ENCODE results near the gene TRPV4. TPM values are rescaled to one million over a fixed set of nuclear protein-coding genes. Genes with fewer than 3 reads are reported as not detected.
"Not testable (repeated sequence)": the region's sequence is repeated elsewhere in the genome, so short reads cannot be mapped to it uniquely, and the experiment has no call there.

Gene TRPV4
- total and polyA plus RNA-seq, 2 donors from 2014 or later = 6.0 to 24.5 TPM

DNA sequence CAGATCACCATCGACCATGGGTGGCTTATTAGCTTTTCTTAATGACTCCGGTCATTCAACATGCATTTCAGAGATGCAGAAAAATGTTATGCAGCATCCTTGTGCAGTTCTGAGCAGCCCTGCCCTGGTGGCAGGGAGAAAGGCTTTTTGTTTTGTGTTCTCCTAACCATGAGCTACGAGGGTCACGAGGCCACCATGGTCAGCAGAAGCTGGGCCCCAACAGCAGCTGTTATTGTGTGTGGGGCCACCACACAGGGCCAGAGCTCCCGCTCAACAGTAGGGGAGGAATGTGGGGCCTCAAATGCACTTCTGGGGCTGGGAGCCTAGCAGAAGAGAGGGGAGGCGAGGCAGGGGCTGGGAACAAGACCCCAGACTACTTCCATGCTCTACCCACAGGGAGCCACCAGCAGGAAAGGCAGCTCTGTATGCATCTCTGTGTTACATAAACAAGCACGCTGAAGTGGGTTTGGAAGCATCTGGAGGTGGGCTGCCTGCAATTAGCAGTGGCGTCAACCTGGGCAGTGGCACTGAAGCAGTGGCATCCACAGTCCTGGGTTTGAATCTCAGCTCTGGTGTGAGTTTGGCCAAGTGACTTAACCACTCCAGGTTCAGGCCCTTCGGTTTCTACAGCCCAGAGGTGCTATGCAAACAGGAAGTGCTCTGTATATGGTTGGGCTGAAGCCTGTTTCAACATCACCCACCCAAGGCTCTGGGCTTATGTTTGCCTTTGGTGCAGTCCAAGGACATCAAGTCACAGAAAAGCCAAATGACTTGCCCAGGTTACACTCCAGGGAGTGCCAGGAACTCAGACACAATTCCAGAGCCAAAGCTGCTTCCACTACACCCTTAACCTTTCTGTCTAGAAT lies 30.9 kb upstream of the TRPV4 start:
- intact Hi-C loops (cut with DNase I) = no loop called here
- no peaks in the 10 kb centered on the region for H3K9me3 ChIP-seq (ENCODE audit: control insufficient read depth in 2 of 3, insufficient read depth in 1 of 3, low read length in 3 of 3)
- TF ChIP-seq, protein P1, sequence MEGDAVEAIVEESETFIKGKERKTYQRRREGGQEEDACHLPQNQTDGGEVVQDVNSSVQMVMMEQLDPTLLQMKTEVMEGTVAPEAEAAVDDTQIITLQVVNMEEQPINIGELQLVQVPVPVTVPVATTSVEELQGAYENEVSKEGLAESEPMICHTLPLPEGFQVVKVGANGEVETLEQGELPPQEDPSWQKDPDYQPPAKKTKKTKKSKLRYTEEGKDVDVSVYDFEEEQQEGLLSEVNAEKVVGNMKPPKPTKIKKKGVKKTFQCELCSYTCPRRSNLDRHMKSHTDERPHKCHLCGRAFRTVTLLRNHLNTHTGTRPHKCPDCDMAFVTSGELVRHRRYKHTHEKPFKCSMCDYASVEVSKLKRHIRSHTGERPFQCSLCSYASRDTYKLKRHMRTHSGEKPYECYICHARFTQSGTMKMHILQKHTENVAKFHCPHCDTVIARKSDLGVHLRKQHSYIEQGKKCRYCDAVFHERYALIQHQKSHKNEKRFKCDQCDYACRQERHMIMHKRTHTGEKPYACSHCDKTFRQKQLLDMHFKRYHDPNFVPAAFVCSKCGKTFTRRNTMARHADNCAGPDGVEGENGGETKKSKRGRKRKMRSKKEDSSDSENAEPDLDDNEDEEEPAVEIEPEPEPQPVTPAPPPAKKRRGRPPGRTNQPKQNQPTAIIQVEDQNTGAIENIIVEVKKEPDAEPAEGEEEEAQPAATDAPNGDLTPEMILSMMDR (IDR thresholded peaks at IDR 0.05; ENCODE audit: borderline replicate concordance, extremely low read depth, insufficient read depth) = no peak
- H3K4me1 ChIP-seq (ENCODE audit: control insufficient read depth in 2 of 3, insufficient read depth in 2 of 3, low read depth in 1 of 3, low read length in 3 of 3) = peaks cover 0 to 29% (median 27%) of the 10 kb centered on the region in 3 donors
- no peaks in the 10 kb centered on the region for H3K36me3 ChIP-seq (ENCODE audit: control insufficient read depth in 2 of 3, insufficient read depth in 3 of 3, low read length in 3 of 3)
- no peaks in the 10 kb centered on the region for H3K27me3 ChIP-seq (ENCODE audit: control insufficient read depth, insufficient read depth, low read length)
- H3K4me3 ChIP-seq (ENCODE audit: low read length in 3 of 3) = no peak overlapping the region
- H3K27ac ChIP-seq (ENCODE audit: low read depth in 2 of 2, low read length in 2 of 2) = peak overlapping the region; percentile 59 to 90
- DNase-seq (peak in 3 of 5 donors; percentile 24 to 59 (median 43)), FAIRE-seq (no peak)
- peak overlapping the region in 1 of 3 donors; percentile 28 for H3K9ac ChIP-seq (ENCODE audit: low read length in 3 of 3)

DNA sequence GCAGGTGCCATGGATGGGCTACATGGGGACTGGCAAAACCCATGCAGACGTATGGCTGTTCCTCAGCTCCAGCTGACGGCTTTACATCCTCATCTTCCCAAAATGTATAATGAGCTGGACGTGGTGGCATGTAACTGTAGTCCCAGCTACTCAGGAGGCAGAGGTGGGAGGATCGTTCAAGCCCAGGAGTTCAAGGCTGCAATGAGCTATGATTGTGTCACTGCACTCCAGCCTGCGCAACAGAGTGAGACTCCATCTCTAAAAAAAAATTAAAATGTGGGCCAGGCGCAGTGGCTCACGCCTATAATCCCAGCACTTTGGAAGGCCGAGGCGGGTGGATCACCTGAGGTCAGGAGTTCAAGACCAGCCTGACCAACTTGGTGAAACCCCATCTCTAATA lies 29.3 kb upstream of the TRPV4 start:
- Histone ChIP-seq H3K27ac (ENCODE audit: low read depth in 2 of 2, low read length in 2 of 2) (peak overlapping the region; percentile 59 to 83), H3K9ac (ENCODE audit: low read length in 3 of 3) (peak overlapping the region in 1 of 3 donors; percentile 61), H3K4me1 (ENCODE audit: control insufficient read depth in 2 of 3, insufficient read depth in 2 of 3, low read depth in 1 of 3, low read length in 3 of 3) (peaks cover 0 to 29% (median 27%) of the 10 kb centered on the region in 3 donors)
- H3K27me3 ChIP-seq (ENCODE audit: control insufficient read depth, insufficient read depth, low read length); H3K4me3 ChIP-seq (ENCODE audit: low read length in 3 of 3); H3K9me3 ChIP-seq (ENCODE audit: control insufficient read depth in 2 of 3, insufficient read depth in 1 of 3, low read length in 3 of 3); FAIRE-seq; DNase-seq; H3K36me3 ChIP-seq (ENCODE audit: control insufficient read depth in 2 of 3, insufficient read depth in 3 of 3, low read length in 3 of 3); intact Hi-C loops (cut with DNase I): not testable (repeated sequence)

DNA sequence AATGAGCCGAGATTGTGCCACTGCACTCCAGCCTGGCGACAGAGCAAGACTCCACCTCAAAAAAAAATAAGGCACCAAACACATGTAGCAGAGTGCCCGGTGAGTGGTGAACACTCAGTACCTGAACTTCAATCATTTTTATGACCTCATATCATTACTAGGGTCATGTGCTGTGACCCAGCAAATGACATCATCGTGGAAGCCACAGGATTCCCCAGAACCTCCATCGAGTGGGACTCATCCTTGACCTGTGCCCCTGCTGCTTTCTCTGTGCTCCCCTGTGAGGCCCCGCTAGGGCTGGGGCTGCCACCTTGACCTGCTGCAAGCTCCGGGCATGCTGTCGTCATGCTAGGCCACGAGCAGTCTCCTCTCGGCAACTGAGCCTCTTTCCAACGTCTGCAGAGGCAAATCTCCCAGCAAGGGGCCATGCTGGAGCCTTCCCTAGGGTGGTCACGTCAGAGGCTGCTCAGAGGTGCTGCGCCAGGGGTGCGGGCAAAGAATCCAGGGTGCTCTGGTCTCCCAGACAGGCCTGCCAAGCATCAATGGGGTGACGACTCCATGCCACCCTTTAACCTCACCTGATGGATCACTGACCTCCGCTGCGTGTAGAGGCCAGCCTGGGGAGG lies 28.6 kb upstream of the TRPV4 start:
- Histone ChIP-seq H3K36me3 (ENCODE audit: control insufficient read depth in 2 of 3, insufficient read depth in 3 of 3, low read length in 3 of 3) (peaks cover 3 to 9% (median 7%) of the 10 kb centered on the region in 3 donors), H3K9me3 (ENCODE audit: control insufficient read depth in 2 of 3, insufficient read depth in 1 of 3, low read length in 3 of 3) (no peaks in the 10 kb centered on the region), H3K9ac (ENCODE audit: low read length in 3 of 3) (peak overlapping the region in 1 of 3 donors; percentile 61), H3K27ac (ENCODE audit: low read depth in 2 of 2, low read length in 2 of 2) (peak overlapping the region; percentile 59 to 83), H3K4me1 (ENCODE audit: control insufficient read depth in 2 of 3, insufficient read depth in 2 of 3, low read depth in 1 of 3, low read length in 3 of 3) (peaks cover 0 to 29% (median 27%) of the 10 kb centered on the region in 3 donors), H3K27me3 (ENCODE audit: control insufficient read depth, insufficient read depth, low read length) (no peaks in the 10 kb centered on the region), H3K4me3 (ENCODE audit: low read length in 3 of 3) (no peak overlapping the region)
- intact Hi-C loops (cut with DNase I) = no loop called here
- TF ChIP-seq, protein P1 (IDR thresholded peaks at IDR 0.05; ENCODE audit: borderline replicate concordance, extremely low read depth, insufficient read depth) = no peak
- DNase-seq = peak in 4 of 5 donors; percentile 43 to 64 (median 49)
- no peak for FAIRE-seq

DNA sequence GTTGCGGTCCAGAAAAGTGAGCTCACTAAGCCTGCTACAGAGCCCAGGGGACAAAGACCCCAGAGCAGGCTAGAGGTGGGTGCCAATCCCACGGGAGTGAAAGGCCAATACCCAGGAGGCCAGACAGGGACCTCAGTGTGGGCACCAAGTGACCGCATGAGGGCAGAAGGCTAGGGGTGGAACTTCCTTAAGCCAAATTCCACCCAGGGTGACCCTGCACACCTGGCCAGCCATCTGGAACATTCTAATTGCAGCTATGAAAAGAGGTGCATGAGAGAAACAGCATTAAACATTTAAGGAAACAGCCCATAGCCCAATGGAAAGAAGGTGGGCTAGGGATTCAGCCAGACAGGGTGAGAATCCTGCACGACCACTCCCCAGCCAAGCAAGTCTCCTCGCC lies 27.8 kb upstream of the TRPV4 start:
- peak overlapping the region in 1 of 3 donors; percentile 61 for H3K9ac ChIP-seq (ENCODE audit: low read length in 3 of 3)
- H3K4me1 ChIP-seq (ENCODE audit: control insufficient read depth in 2 of 3, insufficient read depth in 2 of 3, low read depth in 1 of 3, low read length in 3 of 3) = peaks cover 0 to 29% (median 25%) of the 10 kb centered on the region in 3 donors
- peak overlapping the region; percentile 79 to 86 for H3K27ac ChIP-seq (ENCODE audit: low read depth in 2 of 2, low read length in 2 of 2)
- H3K4me3 ChIP-seq (ENCODE audit: low read length in 3 of 3) = peak overlapping the region in 1 of 3 donors; percentile 12
- TF ChIP-seq, protein P1 (IDR thresholded peaks at IDR 0.05; ENCODE audit: borderline replicate concordance, extremely low read depth, insufficient read depth) = peak; percentile 7
- H3K9me3 ChIP-seq (ENCODE audit: control insufficient read depth in 2 of 3, insufficient read depth in 1 of 3, low read length in 3 of 3) = no peaks in the 10 kb centered on the region
- peaks cover 3 to 18% (median 8%) of the 10 kb centered on the region in 3 donors for H3K36me3 ChIP-seq (ENCODE audit: control insufficient read depth in 2 of 3, insufficient read depth in 3 of 3, low read length in 3 of 3)
- H3K27me3 ChIP-seq (ENCODE audit: control insufficient read depth, insufficient read depth, low read length) = no peaks in the 10 kb centered on the region
- DNase-seq = peak in 3 of 5 donors; percentile 30 to 51 (median 32)
- intact Hi-C loops (cut with DNase I) = no loop called here
- FAIRE-seq = no peak

Measured in kidney (tissue), 14 donors.